GM18873 (cell line): ENCODE measurements around the gene GNMT.
"Not testable (repeated sequence)": the region's sequence is repeated elsewhere in the genome, so short reads cannot be mapped to it uniquely, and the experiment has no call there.

ENCODE experiments used
- ATAC-seq: cut with Tn5 transposase; IDR thresholded peaks from one replicate; pipeline ENCODE4 v1.9.1; 2021; ENCODE audit warnings: mild to moderate bottlenecking, moderate library complexity, moderate number of reproducible peaks; ENCODE audit not compliant: unreplicated experiment, low FRiP score

GNMT gene

GRCh38 chr6:42971746-42972327, 11.3 kb downstream of the GNMT start:
- no peak for ATAC-seq

- no peak for ATAC-seq
Measured at GRCh38 chr6:42973926-42974325, 13.4 kb downstream of the GNMT start.

DNA sequence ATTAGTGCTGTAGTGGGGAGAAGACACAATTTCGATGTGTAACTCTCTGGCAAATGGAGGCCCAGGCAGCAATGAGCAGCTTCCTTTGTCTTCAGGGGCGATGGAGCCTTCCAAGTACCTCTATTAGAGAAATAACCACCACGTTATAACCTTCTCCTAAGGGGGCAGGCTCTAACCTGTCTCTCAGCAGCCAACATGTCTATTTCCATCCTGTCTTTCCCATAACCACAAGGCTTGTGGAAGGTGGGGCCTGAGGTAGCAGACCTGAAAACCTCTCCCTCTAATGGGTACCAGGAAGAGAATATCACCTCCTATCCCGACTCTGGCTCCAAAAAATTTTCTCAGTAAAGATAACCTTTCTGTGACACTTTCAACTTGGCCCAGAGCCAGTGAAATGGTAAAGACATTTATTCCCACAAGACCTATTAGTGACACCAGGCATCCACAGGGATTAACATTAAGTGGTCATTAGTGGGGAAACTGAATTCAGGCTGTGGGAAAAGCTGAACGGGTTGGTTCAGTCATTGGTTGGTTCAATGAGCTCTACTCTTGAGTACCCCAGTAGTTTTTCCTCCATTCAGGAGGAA, 14.5 kb downstream of the GNMT start:
- no peak for ATAC-seq

- no peak for ATAC-seq
Measured at GRCh38 chr6:42978487-42978838, 17.9 kb downstream of the GNMT start.

DNA sequence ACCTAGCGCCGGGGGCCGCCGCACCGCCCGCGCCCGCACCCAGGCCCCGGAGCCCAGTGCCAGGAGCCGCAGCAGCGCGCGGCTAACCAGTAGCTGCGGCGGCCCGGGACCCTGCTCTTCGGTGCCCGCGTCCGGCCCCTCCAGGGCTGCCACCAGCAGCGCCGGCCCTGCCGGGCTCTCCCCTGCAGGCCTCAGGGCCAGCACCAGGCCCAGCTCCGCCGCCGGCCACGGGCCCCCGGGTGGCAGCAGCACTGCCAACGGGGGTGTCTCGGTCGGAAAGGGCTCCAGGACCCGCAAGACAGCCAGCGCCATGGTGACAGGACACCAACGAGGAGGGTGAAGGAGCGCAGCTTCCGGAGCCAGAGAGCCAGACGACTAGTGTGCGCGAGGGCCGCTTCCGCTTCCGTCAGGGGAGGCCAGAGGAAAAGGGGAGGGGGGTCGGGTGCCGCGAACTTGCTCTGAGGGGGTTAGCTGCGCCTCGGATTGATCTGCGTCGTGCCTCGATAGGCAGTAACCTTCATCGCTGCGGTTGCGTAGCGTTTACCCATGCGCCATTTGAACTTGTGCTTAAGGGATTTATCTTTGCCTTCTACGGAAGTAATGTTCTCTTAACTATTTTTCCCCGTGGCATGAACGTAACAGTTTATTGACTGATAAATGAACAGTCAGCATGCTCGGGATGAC, 18.4 kb downstream of the GNMT start, which contains the start of gene PEX6:
Gene PEX6, minus strand, starts transcription at position 343 of the 684 bp plus-strand sequence. Its CDS starts 31 bp downstream, at position 312.
- peak; percentile 82 for ATAC-seq

- no peak for ATAC-seq
Measured at GRCh38 chr6:42979523-42980177, 19.1 kb downstream of the GNMT start.

DNA sequence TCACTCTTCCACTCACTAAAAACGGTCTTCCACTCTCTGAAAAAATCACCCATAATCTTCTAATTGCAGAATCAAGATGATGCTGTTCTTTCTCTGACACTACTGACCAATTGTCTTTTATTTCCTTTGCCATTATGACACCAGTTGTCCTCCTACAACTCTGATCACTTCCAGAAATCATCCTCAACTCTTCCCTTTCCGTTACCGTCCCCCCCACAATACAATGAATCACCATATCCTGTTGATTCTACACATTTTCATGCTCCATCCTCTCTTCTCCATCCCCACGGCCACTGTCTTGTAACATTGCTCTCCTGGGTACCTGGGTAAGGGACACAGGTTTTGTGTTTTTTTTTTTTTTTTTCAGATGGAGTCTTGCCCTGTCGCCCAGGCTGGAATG, 21.3 kb downstream of the GNMT start:
- no peak for ATAC-seq

DNA sequence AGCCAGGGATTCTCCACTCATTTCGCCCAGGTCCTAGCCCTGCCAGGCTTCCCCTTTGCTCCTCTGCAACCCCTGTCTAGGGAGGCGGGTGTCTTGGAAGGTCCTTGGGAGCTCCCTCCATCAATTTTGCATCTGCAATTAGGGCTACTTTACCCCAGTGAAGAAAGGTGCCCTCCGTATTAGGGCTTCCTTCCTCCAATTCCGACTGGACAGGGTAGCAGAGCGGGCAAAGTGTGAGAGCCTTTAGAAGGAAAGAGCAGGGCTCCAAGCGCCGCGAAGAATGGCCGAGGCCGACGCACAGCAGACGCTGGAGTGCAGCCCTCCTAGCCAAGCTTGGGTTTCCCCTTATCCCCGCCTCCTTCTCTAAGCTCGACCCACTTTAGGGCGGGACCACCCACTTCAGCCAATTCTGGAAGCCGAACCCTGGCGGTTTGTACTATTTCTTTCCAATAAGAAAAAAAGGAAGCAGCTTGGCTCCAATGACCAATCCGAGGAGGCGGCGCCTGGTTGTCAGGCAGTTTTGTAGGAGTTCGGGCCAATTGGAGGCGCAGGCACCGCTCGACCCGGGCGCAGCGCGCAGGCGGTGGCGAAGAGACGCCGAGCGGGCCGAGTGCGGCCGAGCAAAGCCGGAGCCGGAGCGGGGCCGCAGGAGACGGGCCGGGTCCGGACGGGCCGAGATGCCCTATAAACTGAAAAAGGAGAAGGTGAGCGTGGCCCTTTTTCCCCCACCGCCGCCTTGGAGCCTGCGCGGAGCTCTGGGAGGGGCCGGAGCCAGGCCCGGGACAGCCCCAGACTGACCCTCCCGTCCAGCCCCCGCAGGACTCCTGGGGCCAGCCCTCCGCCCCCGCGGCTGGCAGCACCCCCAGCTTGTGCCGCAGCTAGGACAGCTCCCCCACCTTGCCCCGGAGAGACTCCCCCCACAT, 23.7 kb downstream of the GNMT start, which contains the start of gene PPP2R5D:
Gene PPP2R5D, plus strand, starts transcription at position 570 of the 923 bp plus-strand sequence. Its CDS starts 108 bp downstream, at position 678.
- ATAC-seq = peak; percentile 89

- no peak for ATAC-seq
Measured at GRCh38 chr6:42984924-42985475, 24.4 kb downstream of the GNMT start.

- ATAC-seq = no peak
Measured at GRCh38 chr6:42987533-42988451, 27.2 kb downstream of the GNMT start.

DNA sequence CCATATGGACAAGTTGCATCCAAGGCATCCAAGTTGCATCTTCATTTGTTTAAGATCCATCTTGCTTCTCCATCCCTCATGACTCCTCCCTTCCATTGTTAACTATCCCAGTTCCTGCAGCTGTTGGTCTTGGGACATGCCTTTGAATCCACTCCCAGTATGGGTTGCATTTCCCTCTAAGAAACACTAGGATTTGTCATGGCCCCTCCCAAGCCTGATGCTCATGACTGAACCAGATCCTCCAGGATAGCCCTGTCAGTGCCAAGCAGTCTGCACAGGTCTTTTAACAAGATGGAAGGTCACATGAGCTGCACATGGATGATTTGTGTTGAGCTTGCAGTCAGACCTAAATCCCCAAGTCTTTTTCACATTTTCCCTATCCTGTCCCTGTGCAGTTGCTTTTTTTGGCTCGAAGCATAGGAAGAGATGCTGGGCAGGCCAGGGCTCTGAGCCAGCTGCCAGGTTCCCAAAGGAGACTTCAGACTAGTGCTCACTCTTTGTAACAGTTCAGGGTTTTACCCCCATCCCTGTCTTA, 28.0 kb downstream of the GNMT start:
- no peak for ATAC-seq

DNA sequence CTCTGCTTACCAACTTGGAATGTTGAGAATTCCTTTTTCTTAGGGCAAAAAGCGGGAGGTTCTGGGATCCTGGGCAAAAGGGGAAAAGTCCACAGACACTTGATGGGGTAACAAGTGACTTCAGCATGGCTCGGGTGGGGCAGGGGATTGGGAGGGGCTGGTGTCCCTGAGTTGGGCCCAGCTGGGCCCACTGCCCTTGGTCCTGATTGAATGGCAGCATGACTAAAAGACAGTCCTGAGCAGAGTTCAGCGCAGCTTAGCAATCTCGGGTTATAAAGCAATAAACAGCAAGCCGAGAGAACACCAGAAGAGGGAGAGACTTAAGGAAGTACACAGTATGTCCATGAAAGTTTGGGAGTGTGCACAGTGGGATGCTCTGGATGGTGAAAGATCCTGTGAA, 29.4 kb downstream of the GNMT start:
- ATAC-seq = no peak

GRCh38 chr6:42993445-42993844, 32.9 kb downstream of the GNMT start:
- ATAC-seq = no peak

- ATAC-seq = no peak
Measured at GRCh38 chr6:42996513-42996912, 36.0 kb downstream of the GNMT start.

GRCh38 chr6:42998205-42998604, 37.7 kb downstream of the GNMT start:
- not testable (repeated sequence) for ATAC-seq

GRCh38 chr6:43001843-43002242, 41.3 kb downstream of the GNMT start:
- no peak for ATAC-seq

DNA sequence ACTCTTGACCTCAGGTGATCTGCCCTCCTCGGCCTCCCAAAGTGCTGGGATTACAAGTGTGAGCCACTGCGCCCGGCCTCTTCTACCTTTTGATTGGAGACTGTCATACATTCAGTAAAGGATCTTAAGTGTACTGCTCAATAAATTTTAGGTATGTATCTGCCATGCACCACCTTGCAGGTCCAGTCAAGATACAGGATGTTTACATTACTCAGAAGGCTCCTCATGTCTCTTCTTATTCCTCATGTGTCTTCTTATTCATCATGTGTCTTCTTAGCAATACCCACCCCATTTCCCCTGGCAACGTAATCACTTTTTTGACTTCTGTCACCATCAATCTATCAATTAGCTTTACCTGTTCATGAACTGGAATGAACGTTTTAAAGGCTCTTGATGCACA, 45.3 kb downstream of the GNMT start:
- no peak for ATAC-seq

DNA sequence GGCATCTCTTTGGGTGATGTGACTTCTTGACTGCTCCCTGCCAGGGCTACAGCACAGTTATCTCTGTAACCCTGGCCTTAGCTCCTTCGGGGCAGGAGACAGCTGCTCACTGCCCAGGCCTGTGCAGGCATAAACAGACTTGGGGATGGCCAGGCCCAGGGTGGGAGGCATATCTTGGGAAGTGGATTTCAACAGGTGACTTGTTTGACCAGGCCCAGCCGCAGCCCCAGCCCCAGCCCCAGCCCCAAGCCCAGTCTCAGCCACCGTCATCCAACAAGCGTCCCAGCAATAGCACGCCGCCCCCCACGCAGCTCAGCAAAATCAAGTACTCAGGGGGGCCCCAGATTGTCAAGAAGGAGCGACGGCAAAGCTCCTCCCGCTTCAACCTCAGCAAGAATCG, 45.7 kb downstream of the GNMT start:
- no peak for ATAC-seq

GRCh38 chr6:43007126-43007525, 46.6 kb downstream of the GNMT start:
- ATAC-seq = no peak
